Hair follicle dermal papilla cell (primary cell): Measurements from ENCODE around the gene MRPL10. TPM values are rescaled to one million over a fixed set of nuclear protein-coding genes. Genes with fewer than 3 reads are reported as not detected.

ENCODE experiments used
- total RNA-seq: library from RNA; depleted of rRNA; stranded (reverse); fragments of >200 nt; gene quantifications from 2 replicates; pipeline ENCODE4 v1.2.3, GENCODE V29; 2012

Gene MRPL10
- total RNA-seq: 26.1 and 33.0 TPM in 2 replicates

DNA sequence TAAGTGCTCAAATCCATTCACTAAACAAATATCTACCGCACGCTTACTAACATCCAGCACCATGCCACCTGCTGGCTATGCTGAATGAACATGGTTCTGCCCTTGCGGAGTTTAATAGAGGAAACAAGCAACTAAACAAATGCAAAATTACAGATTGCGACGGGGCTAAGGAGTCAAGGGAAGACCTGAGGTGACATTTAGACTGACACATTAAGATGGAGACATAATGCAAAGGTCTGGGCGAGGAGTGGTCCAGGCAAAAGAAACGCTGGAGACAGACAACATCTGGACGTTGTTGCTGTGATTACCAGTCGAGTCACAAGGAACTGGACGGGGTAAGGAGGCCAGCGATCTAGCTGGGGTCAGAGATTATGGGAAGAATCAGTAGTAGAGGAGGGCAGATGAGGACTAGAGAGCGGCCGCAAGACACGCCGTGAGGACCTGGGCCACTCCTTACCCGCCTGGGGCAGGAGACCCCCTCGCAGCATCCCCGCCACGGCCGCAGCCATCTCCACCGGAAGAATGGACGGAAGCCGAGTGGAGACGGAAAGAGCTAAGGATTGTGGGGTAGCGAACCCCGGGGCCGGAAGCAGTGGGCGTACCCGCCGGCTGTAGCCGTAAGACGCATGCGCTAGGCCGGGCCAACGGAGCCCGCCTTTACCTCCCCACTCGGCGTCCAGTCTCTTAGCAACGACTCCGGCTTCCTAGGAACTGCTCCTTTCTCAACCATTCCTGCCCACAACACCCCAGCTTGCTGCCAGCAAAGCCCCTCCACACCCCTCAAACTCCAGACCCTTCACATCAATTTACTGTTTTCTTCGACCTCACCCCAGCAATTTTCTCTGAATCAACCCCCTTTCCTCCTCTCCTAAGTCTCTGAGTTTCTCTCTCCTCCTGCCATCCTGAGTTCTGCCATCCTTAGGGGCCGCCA lies at the start of gene MRPL10, which contains the start of gene LRRC46:
MRPL10 (minus strand) TSS at position 539 of the 931 bp plus-strand sequence; CDS start at position 509, 30 bp downstream.
LRRC46 (plus strand) TSS at position 668 of the 931 bp plus-strand sequence. CDS start 320 bp downstream, outside the sequence.

DNA sequence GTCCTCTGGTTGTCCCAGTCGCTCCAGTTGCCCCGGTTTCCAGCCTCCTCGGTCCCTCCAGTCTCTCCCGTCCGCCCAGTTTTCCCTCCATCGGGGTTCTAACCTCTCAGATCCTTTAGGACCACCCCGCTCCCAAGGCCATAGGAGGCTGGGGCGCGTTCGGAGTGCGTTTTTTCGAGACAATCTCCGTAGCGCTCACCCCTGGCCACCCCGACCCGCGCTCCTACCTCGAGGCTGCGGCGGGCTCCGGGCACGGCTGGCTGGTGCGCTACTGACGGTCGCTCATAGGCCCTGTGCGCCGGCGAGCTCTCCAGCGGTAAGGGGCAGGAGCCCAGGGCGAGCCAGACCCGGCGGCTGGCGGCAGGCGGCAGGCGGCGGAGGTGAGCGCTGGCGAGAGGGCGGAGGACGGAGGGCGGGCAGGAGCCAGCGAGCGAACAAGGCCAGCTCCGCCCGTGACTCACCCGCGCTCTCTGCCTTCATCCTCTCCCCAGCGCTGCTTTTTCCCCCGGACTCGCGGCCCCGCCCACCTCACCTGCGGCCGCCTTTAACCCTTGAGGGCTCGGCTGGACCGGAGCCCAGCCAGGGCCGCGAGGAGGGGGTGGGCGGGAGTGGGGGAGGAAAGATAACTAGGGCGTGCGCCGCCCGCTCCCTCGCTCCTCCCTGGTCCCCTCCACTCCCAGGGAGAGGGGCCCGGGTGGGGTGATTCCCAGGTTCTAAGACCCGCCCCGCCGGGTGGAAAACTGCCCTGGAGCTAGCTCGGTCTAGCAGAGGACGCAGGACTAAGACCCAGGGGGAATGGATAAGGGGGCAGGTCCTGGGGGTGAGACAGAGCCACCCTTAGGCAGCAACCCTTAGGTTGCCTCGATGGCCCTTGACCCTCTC lies 19.6 kb upstream of the MRPL10 start, which contains the start of gene SP6:
SP6 (minus strand) TSS at position 472 of the 882 bp plus-strand sequence. CDS start 2,734 bp downstream, outside the sequence.

DNA sequence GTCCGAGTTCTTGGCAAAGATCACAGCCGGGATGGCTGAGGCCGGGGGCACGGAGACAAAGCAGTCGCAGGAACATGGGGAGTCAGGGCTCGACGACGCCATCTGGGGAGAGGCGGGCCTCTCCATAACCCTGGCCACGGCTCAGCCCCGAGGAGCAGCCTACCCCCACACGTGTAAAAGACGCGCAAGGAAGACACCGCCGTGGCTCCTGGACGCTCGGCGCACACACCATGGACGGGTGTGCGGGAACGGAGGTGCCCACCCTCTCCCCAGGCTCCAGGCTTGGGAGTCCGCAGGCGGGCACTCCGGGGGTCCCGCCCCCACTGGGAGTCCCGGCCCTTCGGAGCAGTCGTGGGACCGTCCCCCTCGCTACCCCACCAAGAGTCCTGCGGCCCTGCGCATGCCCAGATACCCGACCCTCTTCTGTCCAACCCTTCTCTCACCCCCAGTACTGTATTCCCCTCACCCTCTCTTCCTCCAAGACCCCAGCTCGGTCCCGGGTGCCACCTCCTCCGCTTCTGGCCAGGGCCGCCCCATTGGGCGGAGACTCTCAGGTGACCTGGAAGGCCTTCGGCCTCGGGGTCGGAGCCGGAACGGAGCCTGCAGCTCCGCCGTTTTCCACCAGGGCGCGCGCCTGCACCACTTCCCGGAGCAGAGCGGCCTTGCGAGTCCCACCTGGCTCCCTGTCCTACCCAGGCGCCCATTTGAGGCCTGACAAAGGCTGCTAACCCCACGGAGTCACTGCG lies 9.6 kb upstream of the MRPL10 start, which contains the start of gene SCRN2:
SCRN2 (minus strand) TSS at position 532 of the 746 bp plus-strand sequence; CDS start at position 102, 430 bp downstream.

GRCh38 chr17:47821424-47822391 lies 9.6 kb downstream of the MRPL10 start, which contains the start of gene OSBPL7:
Gene OSBPL7 (minus strand): TSS chr17:47821794. CDS start chr17:47820278, 1,516 bp downstream.

Other genes with a start within 250 kb of the MRPL10 start
- gene KPNB1, start 181.6 kb downstream of the MRPL10 start, total RNA-seq: 410 and 448 TPM in 2 replicates
- 13.8 and 19.1 TPM in 2 replicates for gene TBKBP1, start 137.4 kb downstream of the MRPL10 start, total RNA-seq
- gene TBX21, start 98.3 kb downstream of the MRPL10 start, total RNA-seq: not detected in 2 replicates
- gene OSBPL7, start 9.7 kb downstream of the MRPL10 start, total RNA-seq: 6.8 and 10.4 TPM in 2 replicates
- gene LRRC46, start 129 bp upstream of the MRPL10 start, total RNA-seq: under 0.01 TPM in 1 of 2 replicates, not detected in the other
- gene SCRN2, start 9.7 kb upstream of the MRPL10 start, total RNA-seq: 28.1 and 50.5 TPM in 2 replicates
- gene SP6, start 19.6 kb upstream of the MRPL10 start, total RNA-seq: 0.12 and 0.16 TPM in 2 replicates
- gene SP2, start 64.7 kb upstream of the MRPL10 start, total RNA-seq: 2.8 and 3.3 TPM in 2 replicates
- 40.6 and 49.8 TPM in 2 replicates for gene PNPO, start 110.0 kb upstream of the MRPL10 start, total RNA-seq
- gene PRR15L, start 126.3 kb upstream of the MRPL10 start, total RNA-seq: not detected in 2 replicates
- 64.2 and 67.0 TPM in 2 replicates for gene CDK5RAP3, start 139.6 kb upstream of the MRPL10 start, total RNA-seq
- 64.1 and 95.6 TPM in 2 replicates for gene COPZ2, start 206.3 kb upstream of the MRPL10 start, total RNA-seq
- 143 and 150 TPM in 2 replicates for gene NFE2L1, start 216.8 kb upstream of the MRPL10 start, total RNA-seq